NCI-H2196 (cell line): Measurements from ENCODE around the gene LY6G5C.

Source experiments
- DNase-seq: peaks from one replicate; lab custom pipeline; 2025; ENCODE audit not compliant: unreplicated experiment; lab: John Stamatoyannopoulos, UW

The LY6G5C gene

DNA sequence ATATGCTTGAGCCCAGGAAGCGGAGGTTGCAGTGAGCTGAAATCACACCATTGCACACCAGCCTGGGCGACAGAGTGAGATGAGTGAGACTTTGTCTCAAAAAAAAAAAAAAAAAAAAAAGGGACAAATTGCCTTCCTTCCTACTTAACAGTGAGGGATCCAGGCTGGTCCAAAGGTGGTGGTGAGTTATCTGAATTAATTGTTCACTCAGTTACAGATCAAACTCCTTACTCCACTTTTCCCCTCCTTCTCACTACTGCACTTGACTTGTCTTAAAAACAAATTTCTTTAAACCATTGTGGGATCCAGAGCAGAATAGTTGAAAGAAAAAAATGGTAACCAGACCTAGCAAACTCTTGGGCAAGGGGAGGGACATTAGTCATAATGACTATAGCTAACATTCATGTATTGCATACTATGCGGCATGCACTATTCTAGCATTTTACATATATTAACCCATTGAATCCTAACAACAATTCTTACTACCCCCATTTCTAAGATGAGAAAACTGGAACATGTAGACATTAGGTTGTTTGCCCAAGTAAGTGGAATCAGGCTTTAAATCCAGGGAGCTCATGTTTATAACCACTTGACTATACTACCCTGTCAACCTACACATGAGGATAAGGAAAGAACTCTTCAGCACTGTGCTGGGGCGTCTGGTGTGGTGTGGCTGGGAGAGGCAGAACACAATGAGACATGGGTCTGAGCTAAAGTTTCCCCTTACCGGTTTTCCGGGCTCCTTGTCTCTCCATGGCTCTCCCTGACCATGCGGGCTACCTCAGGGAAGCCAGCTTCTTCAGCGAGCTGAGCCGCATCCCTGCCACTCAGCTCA lies 17.5 kb downstream of the LY6G5C start:
- DNase-seq = no peak

DNA sequence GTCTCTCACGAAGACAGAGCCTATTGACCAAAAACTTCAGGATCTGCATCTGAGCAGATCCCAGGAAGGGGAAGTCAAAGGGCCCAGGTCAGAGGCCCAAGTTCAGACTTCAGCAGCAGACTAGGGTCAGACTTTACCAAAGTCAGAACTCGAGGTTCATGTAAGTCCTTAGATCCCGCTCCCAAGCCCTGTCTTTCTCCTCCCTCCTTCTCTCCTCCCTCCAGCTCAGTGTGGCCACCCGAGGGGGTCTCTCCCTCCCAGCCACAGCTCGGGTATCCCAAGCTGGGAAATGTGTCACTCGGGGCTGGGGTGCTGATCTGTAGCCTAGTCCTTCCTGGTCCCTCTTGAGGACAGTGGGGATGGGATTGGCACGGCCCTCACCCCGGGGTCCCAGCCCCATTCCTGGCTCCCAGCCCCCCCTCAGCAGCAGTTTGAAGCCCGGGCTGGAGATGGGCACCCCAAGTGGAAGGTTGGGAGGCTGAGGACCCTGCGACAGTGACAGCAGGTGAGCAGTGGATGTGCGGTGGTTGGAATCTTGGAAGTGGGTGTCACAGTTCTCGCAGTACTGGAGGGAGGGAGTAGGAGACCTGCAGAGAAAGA lies 18.6 kb downstream of the LY6G5C start:
- no peak for DNase-seq

DNA sequence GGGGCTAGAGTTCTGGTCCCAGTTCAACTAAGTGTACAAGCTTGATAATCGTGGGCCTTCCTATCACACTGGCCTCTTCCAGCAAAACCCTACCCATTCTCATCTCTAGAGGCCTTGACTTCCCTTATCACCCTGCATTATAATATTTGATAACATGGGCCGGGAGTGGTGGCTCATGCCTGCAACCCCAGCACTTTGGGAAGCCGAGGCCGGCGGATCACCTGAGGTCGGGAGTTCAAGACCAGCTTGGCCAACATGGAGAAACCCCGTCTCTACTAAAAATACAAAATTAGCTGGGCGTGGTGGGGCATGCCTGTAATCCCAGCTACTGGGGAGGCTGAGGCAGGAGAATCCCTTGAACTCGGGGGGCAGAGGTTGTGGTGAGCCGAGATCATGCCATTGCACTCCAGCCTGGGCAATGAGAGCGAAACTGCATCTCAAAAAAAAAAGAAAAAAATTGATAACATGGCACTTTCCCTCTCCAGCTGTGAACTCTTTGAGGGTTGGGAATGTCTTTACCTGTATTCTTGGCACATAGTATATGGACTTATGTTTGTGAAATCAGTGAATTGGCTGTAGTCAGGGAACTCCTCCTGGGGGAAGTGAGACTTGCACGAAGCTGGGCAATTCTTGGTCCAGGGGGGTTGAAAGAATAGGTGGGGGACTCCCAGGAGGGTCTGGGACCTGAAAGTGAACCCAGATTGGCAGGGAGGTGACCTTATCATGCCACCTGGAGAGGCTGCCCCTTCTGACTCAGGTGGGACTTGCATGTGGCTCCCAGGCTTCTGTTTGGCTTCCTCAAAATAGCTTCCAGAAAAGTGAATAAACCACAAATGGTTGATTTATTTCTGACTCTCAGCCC lies 19.4 kb downstream of the LY6G5C start:
- no peak for DNase-seq

DNA sequence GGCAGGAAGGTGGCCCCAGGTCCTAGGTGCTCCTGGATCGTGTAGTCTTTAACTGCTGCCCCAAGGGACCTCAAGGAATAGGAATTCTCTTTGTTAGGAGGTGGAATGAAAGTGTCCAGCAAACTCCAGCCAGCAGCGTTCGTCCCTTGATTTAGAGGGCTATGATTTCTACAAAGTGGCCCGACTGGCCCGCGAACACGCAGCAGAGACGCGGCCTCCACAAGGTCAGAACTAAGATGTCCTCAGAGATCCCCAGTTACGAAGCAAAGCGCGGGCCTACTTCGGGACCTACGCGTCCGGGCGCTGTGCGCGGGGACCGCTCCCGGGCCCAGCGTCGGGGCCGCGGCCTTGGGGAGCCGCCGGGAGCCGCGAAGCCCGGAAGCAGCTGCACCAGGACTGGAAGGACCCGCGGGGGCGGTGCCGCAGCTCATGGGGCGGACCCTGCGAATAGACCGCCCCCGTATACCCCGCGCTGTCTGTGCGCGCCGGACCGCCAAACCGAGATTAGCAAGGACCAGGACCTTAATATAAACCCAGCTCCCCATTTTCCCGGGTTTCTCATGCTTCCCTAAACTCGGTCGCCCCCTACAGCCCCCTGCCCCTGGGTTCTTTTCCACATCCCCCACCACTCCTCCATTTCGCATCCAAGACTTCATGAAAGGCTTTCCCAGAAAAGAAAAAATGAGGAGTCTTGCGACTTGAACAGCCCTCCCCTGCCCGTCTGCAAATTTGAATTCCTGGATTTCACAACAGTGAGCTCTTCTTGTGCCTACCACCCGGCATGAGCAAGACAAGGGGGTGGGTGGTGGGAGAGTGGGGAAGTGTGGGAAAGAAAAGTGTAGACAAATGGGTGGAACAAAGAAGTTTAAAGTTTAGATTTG lies 20.2 kb downstream of the LY6G5C start, which contains the start of gene C6orf47:
Gene C6orf47 (minus strand): TSS at position 398 of the 881 bp plus-strand sequence. CDS start 831 bp downstream, outside the sequence.
- DNase-seq = peak; percentile 81

DNA sequence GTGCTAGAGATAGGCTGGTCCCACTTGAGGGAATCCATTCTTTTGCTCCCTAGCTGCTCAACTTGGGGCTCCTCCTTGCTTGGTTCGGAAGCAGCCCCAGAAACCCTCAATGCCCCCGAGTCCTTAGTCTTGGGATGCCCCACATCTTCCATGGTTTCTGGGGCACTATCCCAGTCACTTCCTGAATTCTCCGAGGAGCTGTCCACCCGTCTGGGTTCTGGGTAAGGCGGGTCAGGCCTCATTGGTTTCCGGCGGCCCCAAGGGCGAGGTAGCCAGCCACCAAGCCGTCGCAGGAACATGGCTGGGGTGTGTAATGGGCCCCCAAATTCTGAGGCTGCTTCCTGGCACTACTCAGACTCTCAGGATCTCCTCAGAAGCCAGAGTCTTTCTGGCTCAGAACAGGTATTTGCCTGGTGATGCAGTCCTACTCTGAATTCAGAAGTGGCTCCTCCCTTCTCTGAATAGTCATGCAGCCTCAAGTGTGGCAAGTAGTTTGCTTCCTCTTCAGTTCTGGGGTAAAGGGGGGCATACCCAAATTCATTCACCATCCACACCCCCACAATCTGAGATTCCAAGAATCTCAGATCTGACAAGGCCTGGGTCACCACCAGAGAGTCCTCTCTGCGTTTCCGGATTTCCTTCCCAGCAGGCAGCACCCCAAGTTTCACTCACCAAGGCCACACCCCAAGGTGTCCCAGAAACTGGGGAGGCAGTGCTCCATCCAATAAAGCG lies 21.1 kb downstream of the LY6G5C start:
- DNase-seq = no peak

DNA sequence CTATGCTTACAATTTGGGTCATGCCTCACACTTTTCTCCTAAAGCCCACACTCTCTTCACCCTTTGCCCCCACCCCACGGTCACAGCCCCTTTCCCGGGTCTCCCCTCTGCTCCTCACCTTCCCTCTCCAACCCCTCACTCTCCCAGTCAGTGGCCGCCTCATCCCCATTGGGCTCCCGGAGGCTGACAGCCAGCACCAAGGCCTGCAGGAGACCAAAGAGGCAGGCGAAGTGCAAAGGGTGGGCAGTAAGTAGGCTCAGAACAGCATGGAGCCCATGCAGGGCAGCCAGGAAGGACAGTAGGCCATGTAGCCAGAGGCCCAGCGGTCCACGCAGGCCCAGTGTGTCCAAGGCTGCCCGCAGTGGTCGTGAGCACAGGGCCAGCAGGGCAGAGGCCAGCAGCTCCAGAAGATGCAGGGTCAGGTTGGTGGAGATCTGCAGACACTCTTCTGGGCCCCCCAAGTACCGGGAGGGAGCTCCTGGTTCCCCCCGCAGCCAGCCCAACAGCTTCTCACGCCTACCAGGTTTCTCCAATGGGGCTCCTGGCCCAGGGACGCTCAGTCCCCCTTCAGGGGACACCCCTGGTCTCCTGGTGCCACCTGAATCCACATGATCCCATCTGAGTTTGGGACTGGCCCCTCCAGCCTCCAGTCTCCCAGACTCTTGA lies 21.8 kb downstream of the LY6G5C start:
- no peak for DNase-seq

DNA sequence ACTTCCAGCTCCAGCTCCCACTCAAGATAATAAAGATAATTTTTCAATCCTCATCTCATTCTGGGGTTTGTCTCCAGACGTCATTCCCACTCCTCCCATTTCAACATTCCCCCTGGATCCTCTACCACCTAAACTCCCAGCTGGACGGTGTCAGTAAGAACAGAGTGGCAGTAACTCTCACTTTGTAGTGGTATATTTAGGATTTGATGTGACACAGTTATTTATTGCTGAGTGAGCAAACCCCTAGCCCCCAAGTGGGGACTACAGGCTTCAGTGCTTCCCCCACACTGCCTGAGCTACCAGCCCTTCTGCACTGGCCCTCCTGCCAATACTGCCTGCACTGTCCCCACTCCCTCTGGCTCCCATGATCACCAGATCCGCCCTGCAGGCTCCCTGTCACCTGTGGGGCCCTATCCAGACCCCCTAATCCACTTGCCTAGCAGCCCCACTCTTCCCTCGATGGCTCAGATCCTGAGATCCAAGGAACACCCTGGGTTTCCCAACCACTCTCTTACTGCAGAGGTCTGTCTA lies 22.6 kb downstream of the LY6G5C start:
- no peak for DNase-seq

DNA sequence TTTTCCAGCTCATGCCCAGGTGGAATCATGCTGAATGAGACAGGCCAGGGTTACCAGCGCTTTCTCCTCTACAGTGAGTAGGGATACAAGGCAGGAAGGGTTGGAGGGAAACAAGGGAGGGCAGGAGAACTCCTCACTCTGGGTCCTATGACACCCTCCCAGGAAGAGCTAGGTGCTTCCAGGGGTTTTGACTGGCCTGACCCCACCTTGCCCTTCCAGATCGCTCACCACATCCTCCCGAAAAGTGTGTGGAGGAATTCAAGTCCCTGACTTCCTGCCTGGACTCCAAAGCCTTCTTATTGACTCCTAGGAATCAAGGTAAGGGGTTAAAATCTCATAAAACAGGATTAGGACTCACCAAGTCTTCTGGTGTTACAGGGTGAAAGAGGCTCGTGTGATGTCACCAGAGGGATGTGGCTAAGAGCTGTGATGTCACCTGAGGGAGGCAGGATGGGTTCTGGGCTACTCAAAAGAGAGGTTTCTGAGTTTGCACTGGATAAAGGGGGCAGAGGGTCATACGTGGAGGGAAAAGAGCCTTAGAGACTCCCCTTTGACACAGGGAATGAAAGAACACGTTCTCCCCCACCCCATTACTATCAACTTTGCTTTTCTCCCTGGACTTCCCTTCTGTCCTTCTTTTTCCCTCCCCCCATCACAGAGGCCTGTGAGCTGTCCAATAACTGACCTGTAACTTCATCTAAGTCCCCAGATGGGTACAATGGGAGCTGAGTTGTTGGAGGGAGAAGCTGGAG lies 23.3 kb downstream of the LY6G5C start:
- DNase-seq = no peak

DNA sequence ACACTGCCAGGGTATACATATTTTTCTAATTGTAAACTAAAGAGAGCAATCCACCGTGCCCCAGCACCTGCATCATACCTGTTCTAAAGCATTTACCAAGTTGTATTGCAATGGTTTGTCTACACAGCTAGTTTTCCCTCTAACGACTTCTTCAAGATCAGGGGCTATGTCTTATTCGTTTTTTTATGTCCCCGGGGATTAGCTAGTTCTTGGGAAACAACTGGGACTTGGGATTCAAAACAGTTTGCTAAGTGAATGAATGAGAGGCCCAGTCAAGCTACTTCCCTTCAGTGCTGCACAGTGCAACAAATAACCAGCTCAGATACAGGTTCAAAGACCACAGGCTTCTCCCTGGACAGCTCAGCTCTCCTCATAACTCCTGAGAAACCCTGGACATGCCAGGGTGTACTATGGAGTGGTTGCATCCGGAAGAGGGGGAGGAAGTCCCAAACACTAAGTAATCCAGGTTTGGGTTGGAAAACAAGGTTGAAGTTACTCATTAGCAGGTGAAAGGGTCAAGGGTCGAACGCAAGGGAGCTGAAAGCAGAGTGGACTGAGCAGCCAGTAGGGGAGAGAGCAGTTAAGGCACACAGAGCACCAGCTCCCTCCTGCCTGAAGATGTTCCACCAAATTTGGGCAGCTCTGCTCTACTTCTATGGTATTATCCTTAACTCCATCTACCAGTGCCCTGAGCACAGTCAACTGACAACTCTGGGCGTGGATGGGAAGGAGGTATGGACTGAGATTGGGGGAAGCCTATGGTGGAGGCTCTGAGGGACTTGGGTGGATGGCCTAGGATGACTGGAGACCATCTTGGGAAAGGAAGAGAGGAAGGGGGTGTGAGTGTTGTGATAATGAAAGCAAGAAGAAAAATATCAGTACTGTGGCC lies 25.3 kb downstream of the LY6G5C start, which contains the start of gene APOM:
Gene APOM (plus strand): TSS at position 546 of the 889 bp plus-strand sequence. CDS start 73 bp downstream, at position 619.
- no peak for DNase-seq

DNA sequence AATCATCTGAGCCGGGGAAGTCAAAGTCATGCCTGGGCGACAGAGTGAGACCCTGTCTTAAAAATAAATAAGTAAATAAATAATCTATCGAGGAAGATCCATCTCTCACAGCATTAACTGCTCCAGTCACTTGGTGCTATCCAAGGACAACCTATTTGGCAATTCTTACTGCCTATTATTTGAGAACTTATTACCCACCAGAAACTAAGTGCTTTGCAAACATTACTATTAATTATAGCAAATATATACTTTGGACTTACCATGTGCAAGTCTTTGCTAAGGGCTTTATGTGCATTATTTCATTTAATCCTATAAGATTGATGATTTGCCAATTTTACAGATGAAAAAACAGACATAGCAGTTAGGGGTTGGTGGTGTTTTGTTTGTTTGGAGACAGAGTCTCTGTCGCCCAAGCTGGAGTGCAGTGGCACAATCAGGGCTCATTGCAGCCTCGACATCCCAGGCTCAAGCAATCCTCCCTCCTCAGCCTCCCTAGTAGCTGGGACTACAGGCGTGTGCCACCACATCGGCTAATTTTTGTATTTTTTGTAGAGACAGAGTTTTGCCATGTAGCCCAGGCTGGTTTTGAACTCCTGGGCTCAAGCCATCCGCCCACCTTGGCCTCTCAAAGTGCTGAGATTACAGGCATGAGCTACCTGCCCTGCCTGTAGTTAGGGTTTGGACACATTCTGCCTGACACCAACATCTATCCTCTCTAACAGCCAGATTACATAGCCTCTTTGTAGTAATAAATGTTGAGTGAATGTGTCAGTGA lies 26.1 kb downstream of the LY6G5C start:
- no peak for DNase-seq

DNA sequence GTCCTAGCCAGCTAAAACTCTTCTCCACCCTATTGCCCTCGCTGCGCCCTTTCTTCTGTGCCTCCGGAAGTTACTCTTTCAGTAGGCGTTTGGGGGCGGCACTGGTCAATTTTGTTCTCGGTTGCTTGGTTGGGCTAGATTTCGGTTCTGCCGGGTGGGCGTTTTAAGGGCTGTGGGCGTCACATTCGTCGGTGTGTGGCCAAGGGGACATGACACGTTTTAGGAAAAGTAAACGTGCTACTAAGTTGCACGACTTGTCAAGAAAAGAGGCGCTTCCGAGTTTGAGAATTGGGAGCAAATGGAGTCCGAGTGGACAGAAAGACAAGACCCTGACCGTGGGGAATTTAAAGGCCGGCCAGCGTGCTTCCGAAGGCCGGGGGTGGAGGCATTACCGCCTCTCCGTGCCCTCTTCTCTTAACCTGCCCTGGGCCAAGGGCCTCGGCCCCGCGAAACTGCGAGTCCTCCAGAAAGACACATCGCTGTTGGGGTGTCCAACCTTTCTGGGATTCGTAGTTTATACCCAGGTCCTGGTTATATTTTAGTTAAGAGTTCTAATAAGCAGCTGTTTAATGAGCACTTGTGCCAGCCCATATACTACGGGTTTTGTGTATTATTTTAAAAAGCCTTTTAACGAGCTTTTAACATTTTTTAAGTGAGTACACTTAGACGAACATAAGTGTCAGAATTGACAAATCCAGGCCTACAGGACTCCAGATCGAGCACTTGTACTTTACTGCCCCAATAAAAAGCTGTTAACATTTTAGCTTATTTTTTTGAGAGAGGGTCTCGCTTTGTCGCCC lies 27.7 kb downstream of the LY6G5C start:
- peak; percentile 94 for DNase-seq

DNA sequence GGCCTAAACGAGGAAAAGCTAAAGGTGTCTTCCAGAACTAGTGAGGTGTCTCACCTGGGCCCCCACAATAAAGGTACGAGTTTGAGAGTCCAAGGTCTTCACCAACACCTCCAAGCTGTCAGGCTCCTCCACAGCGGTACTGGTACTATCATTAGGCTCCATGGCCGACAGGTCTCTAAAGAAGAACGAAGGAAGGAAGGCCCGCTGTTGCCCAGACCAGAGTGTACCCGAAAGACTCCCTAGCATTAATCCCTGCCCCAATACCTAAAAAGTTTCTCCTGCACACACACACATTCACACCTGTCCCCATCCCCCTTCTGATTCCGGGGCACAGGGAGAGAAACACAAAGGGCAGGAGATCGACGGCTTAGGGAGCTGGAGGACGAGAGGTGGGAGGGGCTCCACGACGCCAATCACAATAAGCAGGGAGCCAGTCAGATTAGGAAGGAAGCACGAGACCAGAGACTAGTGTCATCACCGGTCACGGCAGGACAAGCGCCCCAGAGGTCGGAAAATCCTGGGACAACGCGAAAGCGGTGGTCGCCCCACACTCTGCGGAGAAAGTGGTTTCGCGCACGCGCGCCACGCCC lies 29.2 kb downstream of the LY6G5C start:
- peak; percentile 80 for DNase-seq

DNA sequence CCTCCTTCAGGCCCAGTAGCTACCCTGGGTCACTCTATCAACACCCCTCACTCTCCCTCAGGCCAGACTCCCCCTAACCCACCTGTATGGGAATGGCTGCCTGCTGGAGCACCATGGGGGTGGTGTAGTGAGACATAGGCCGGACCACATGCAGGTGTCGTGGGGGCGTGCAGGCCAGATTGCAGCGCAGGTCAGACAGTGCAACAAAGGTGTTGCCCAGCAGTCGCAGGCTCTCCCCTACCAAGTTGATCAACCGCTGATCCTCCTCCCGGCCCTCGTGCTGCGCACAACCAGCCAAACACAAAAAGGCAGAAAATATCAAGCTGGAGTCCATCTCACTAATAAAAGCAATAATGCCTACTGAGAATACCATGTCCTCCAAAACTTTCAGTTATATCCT lies 35.5 kb downstream of the LY6G5C start:
- no peak for DNase-seq

DNA sequence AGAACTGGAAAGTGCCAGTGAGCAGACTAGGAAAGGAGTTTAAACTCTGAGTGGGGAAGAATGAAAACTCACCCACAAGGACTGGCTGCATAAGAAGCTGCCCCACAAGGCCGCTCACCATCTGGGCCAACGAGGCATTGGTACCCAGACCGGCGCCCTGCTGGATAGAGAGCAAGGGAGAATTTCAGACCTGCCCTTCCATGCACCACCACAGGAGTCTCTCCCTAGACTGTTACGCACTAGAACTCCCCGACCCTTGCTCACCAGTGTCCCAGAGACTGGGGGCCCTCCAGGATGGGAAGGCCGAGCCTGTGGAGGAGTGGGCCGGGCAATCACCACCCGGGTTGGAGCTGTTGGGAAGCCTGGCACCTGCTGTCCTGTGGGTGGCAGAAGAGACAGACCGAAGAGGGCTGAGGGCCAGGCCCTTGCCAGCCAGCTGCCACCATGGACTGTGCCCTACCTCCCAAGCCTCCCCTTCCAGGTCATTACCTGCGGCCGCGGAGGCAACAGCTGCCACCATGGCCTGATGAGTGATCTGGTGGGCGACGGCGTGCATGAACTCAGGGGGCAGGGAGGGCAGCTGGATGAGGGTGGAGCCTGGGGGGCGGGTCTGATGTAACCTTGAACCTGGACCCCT lies 36.9 kb downstream of the LY6G5C start:
- DNase-seq = no peak
